CD8-positive, alpha-beta memory T cell (primary cell): ENCODE measurements around the gene RUFY1. TPM values are rescaled to one million over a fixed set of nuclear protein-coding genes. Genes with fewer than 3 reads are reported as not detected.

Experiments used
- CTCF ChIA-PET: fragments of 350-600 bp; sonication (Branson Sonifier 250); formaldehyde crosslinking; loops from one replicate; lab custom pipeline; 2021; ENCODE audit warnings: antibody characterized with exemption; lab: Charles Lee
- POLR2A ChIA-PET: fragments of 350-600 bp; sonication (Branson Sonifier 250); formaldehyde crosslinking; loops from one replicate; lab custom pipeline; 2021; ENCODE audit warnings: antibody characterized with exemption; lab: Charles Lee
- DNase-seq, 5 donors: peaks; one replicate each; pipeline versions ENCODE4 v3.0.0 to v3.0.0-alpha.2; 2020 to 2022; ENCODE audit warnings: mixed read lengths in 1 of 5
- H3K27ac ChIP-seq: one replicate; pipeline ENCODE4 v1.7.0; 2013; ENCODE audit warnings: low read depth, mild to moderate bottlenecking, low read length, moderate library complexity
- H3K27me3 ChIP-seq: 2 replicates; pipeline ENCODE4 v1.7.0; 2013; ENCODE audit warnings: low read length, mild to moderate bottlenecking; ENCODE audit not compliant: insufficient read depth, poor library complexity, severe bottlenecking
- H3K36me3 ChIP-seq: 2 replicates; pipeline ENCODE4 v1.7.0; 2013; ENCODE audit warnings: mild to moderate bottlenecking, low read length, moderate library complexity; ENCODE audit not compliant: insufficient read depth
- H3K4me1 ChIP-seq: 2 replicates; pipeline ENCODE4 v1.7.0; 2013; ENCODE audit warnings: mild to moderate bottlenecking, low read length, moderate library complexity; ENCODE audit not compliant: insufficient read depth
- H3K4me3 ChIP-seq: 2 replicates; pipeline ENCODE4 v1.7.0; 2013; ENCODE audit warnings: mild to moderate bottlenecking, low read length
- H3K9me3 ChIP-seq: 2 replicates; pipeline ENCODE4 v1.7.0; 2013; ENCODE audit warnings: mild to moderate bottlenecking, low read length
- H3K27ac Mint-ChIP-seq, 8 donors: one replicate each; pipeline ENCODE4 v1.8.0; 2020 to 2021; ENCODE audit warnings: mixed read lengths in 8 of 8, mild to moderate bottlenecking in 6 of 8, inconsistent platforms in 3 of 8, moderate library complexity in 3 of 8
- H3K27me3 Mint-ChIP-seq, 2 donors: one replicate each; pipeline ENCODE4 v1.8.0; 2020 to 2021; ENCODE audit warnings: mixed read lengths in 2 of 2, mild to moderate bottlenecking in 1 of 2, moderate library complexity in 1 of 2
- H3K36me3 Mint-ChIP-seq, 3 donors: one replicate each; pipeline ENCODE4 v1.8.0; 2020 to 2021; ENCODE audit warnings: mixed read lengths in 3 of 3, inconsistent platforms in 1 of 3, mild to moderate bottlenecking in 1 of 3
- H3K4me1 Mint-ChIP-seq, 3 donors: one replicate each; pipeline ENCODE4 v1.8.0; 2020 to 2021; ENCODE audit warnings: mixed read lengths in 3 of 3, inconsistent platforms in 1 of 3, mild to moderate bottlenecking in 1 of 3
- H3K4me3 Mint-ChIP-seq, 7 donors: one replicate each; pipeline ENCODE4 v1.8.0; 2020 to 2021; ENCODE audit warnings: mixed read lengths in 7 of 7, mild to moderate bottlenecking in 6 of 7, moderate library complexity in 4 of 7, inconsistent platforms in 2 of 7
- H3K9me3 Mint-ChIP-seq, 5 donors: one replicate each; pipeline ENCODE4 v1.8.0; 2020 to 2022; ENCODE audit warnings: mixed read lengths in 5 of 5, mild to moderate bottlenecking in 3 of 5, moderate library complexity in 2 of 5, inconsistent platforms in 1 of 5
- polyA plus RNA-seq: library from polyadenylated mRNA; unstranded; fragments of 300-500 nt; fragmentation: Illumina TruSeq; gene quantifications from one replicate; pipeline ENCODE4 v1.2.3, GENCODE V29; 2021
- total RNA-seq, 2 experiments: library from RNA; stranded (reverse); gene quantifications; one replicate each; pipeline ENCODE4 v1.2.3, GENCODE V29; 2021

RUFY1 gene
- total and polyA plus RNA-seq, 3 experiments from 2014 or later = 32.6 to 41.9 (median 40.4) TPM

GRCh38 chr5:179613460-179614071 is 63.2 kb downstream of the RUFY1 start:
- H3K9me3 Mint-ChIP-seq = no peaks in the 10 kb centered on the region
- no peak for DNase-seq
- POLR2A ChIA-PET = interaction anchor here (1.4 to 4.8 kb wide), 2 partner anchors 9 to 119 kb away, joined by 3 to 51 read pairs; partner anchors contain the start of genes HNRNPH1 and MAML1
- Histone ChIP-seq H3K4me3 (no peak overlapping the region), H3K27me3 (no peaks in the 10 kb centered on the region), H3K9me3 (no peaks in the 10 kb centered on the region), H3K4me1 (peaks cover 31% of the 10 kb centered on the region), H3K27ac (no peak overlapping the region), H3K36me3 (peaks cover 86% of the 10 kb centered on the region)
- H3K27me3 Mint-ChIP-seq = peaks cover 0 to 1% of the 10 kb centered on the region in 2 donors
- CTCF ChIA-PET = interaction anchor here (1.0 to 4.3 kb wide), 2 partner anchors 9 to 65 kb away, joined by 4 to 27 read pairs; partner anchors contain the start of gene HNRNPH1
- peak overlapping the region in 2 of 7 donors; percentile 2 to 7 for H3K4me3 Mint-ChIP-seq
- peaks cover 57 to 81% (median 80%) of the 10 kb centered on the region in 3 donors for H3K4me1 Mint-ChIP-seq
- peaks cover 49 to 94% (median 55%) of the 10 kb centered on the region in 3 donors for H3K36me3 Mint-ChIP-seq
- peak overlapping the region in 5 of 8 donors; percentile 18 to 87 (median 59) for H3K27ac Mint-ChIP-seq

- POLR2A ChIA-PET = interaction anchor here (0.6 to 4.8 kb wide), 2 partner anchors 8 to 135 kb away, joined by 3 to 51 read pairs; partner anchors contain the start of gene HNRNPH1
- peaks cover 41% of the 10 kb centered on the region for H3K4me1 ChIP-seq
- CTCF ChIA-PET = interaction anchor here (4.3 kb wide), 1 partner anchor 8 kb away, joined by 27 read pairs; the partner anchor contains the start of gene HNRNPH1
- DNase-seq = no peak
- no peak overlapping the region for H3K4me3 ChIP-seq
- H3K36me3 ChIP-seq = peaks cover 88% of the 10 kb centered on the region
- Mint-ChIP-seq H3K9me3 (no peaks in the 10 kb centered on the region), H3K4me3 (no peak overlapping the region), H3K4me1 (peaks cover 63 to 84% (median 84%) of the 10 kb centered on the region in 3 donors), H3K27ac (peak overlapping the region in 6 of 8 donors; percentile 2 to 87 (median 48)), H3K36me3 (peaks cover 52 to 95% (median 55%) of the 10 kb centered on the region in 3 donors), H3K27me3 (peaks cover 0 to 1% of the 10 kb centered on the region in 2 donors)
- H3K27me3 ChIP-seq = no peaks in the 10 kb centered on the region
- H3K9me3 ChIP-seq = no peaks in the 10 kb centered on the region
- no peak overlapping the region for H3K27ac ChIP-seq
These were observed 64.4 kb downstream of the RUFY1 start for GRCh38 chr5:179614745-179615144.

GRCh38 chr5:179615203-179615602 is 64.8 kb downstream of the RUFY1 start:
- POLR2A ChIA-PET = interaction anchor here (4.8 kb wide), 1 partner anchor 7 kb away, joined by 51 read pairs; the partner anchor contains the start of gene HNRNPH1
- H3K9me3 Mint-ChIP-seq = no peaks in the 10 kb centered on the region
- Histone ChIP-seq H3K4me1 (peaks cover 44% of the 10 kb centered on the region), H3K36me3 (peaks cover 88% of the 10 kb centered on the region), H3K9me3 (no peaks in the 10 kb centered on the region), H3K27ac (no peak overlapping the region), H3K4me3 (no peak overlapping the region), H3K27me3 (no peaks in the 10 kb centered on the region)
- CTCF ChIA-PET = interaction anchor here (4.3 kb wide), 1 partner anchor 7 kb away, joined by 27 read pairs; the partner anchor contains the start of gene HNRNPH1
- peak overlapping the region in 2 of 8 donors; percentile 2 to 87 for H3K27ac Mint-ChIP-seq
- H3K36me3 Mint-ChIP-seq = peaks cover 48 to 95% (median 58%) of the 10 kb centered on the region in 3 donors
- peaks cover 66 to 85% (median 84%) of the 10 kb centered on the region in 3 donors for H3K4me1 Mint-ChIP-seq
- no peak overlapping the region for H3K4me3 Mint-ChIP-seq
- peaks cover 0 to 1% of the 10 kb centered on the region in 2 donors for H3K27me3 Mint-ChIP-seq
- DNase-seq = no peak

GRCh38 chr5:179616002-179616594 is 65.7 kb downstream of the RUFY1 start:
- Mint-ChIP-seq H3K36me3 (peaks cover 52 to 95% (median 62%) of the 10 kb centered on the region in 3 donors), H3K9me3 (no peaks in the 10 kb centered on the region), H3K4me1 (peaks cover 69 to 88% (median 84%) of the 10 kb centered on the region in 3 donors), H3K4me3 (peak overlapping the region in 2 of 7 donors; percentile 7 to 54), H3K27ac (peak overlapping the region in 7 of 8 donors; percentile 18 to 76 (median 67)), H3K27me3 (peaks cover 0 to 1% of the 10 kb centered on the region in 2 donors)
- ChIA-PET CTCF (no interaction called here), POLR2A (interaction anchor here (0.6 to 1.5 kb wide), 2 partner anchors 9 to 25 kb away, joined by 3 read pairs; no protein-coding TSS in a partner anchor)
- H3K4me3 ChIP-seq = no peak overlapping the region
- H3K27me3 ChIP-seq = no peaks in the 10 kb centered on the region
- H3K27ac ChIP-seq = no peak overlapping the region
- no peak for DNase-seq
- peaks cover 53% of the 10 kb centered on the region for H3K4me1 ChIP-seq
- H3K9me3 ChIP-seq = no peaks in the 10 kb centered on the region
- H3K36me3 ChIP-seq = peaks cover 88% of the 10 kb centered on the region

- H3K27ac Mint-ChIP-seq = peak overlapping the region; percentile 7 to 83 (median 58)
- peak overlapping the region in 4 of 7 donors; percentile 1 to 45 (median 21) for H3K4me3 Mint-ChIP-seq
- H3K27ac ChIP-seq = no peak overlapping the region
These were observed 67.6 kb downstream of the RUFY1 start for GRCh38 chr5:179617930-179618329.

GRCh38 chr5:179618923-179619554 is 68.7 kb downstream of the RUFY1 start:
- peak overlapping the region; percentile 71 to 90 (median 82) for H3K4me3 Mint-ChIP-seq
- Histone ChIP-seq H3K9me3 (no peaks in the 10 kb centered on the region), H3K4me3 (peak overlapping the region; percentile 27), H3K27me3 (no peaks in the 10 kb centered on the region), H3K27ac (no peak overlapping the region), H3K4me1 (peaks cover 64% of the 10 kb centered on the region), H3K36me3 (peaks cover 71% of the 10 kb centered on the region)
- peak overlapping the region; percentile 76 to 88 (median 85) for H3K27ac Mint-ChIP-seq
- peaks cover 49 to 95% (median 60%) of the 10 kb centered on the region in 3 donors for H3K36me3 Mint-ChIP-seq
- POLR2A ChIA-PET = interaction anchor here (0.6 to 0.9 kb wide), 2 partner anchors 12 to 19 kb away, joined by 4 read pairs; no protein-coding TSS in a partner anchor
- CTCF ChIA-PET = interaction anchor here (1.4 kb wide), 1 partner anchor 11 kb away, joined by 3 read pairs; no protein-coding TSS in a partner anchor
- peaks cover 0 to 4% (median 0%) of the 10 kb centered on the region in 5 donors for H3K9me3 Mint-ChIP-seq
- H3K4me1 Mint-ChIP-seq = peaks cover 70 to 80% (median 78%) of the 10 kb centered on the region in 3 donors
- H3K27me3 Mint-ChIP-seq = peaks cover 0 to 14% of the 10 kb centered on the region in 2 donors
- no peak for DNase-seq

More at GRCh38 chr5:179617930-179618329, 67.6 kb downstream of the RUFY1 start:
- no peak for DNase-seq
- H3K36me3 Mint-ChIP-seq = peaks cover 57 to 95% (median 71%) of the 10 kb centered on the region in 3 donors
- H3K36me3 ChIP-seq = peaks cover 82% of the 10 kb centered on the region
- CTCF ChIA-PET = no interaction called here
- peaks cover 62% of the 10 kb centered on the region for H3K4me1 ChIP-seq
- H3K4me3 ChIP-seq = no peak overlapping the region
- no peaks in the 10 kb centered on the region for H3K27me3 ChIP-seq
- H3K9me3 ChIP-seq = no peaks in the 10 kb centered on the region
- H3K27me3 Mint-ChIP-seq = peaks cover 0 to 8% of the 10 kb centered on the region in 2 donors
- POLR2A ChIA-PET = interaction anchor here (0.6 kb wide), 2 partner anchors 9 to 54 kb away, joined by 3 read pairs; no protein-coding TSS in a partner anchor
- peaks cover 72 to 88% (median 87%) of the 10 kb centered on the region in 3 donors for H3K4me1 Mint-ChIP-seq
- H3K9me3 Mint-ChIP-seq = peaks cover 0 to 3% (median 0%) of the 10 kb centered on the region in 5 donors

GRCh38 chr5:179619776-179620175 is 69.4 kb downstream of the RUFY1 start:
- ChIA-PET CTCF (interaction anchor here (1.2 to 4.3 kb wide), 3 partner anchors 11 to 58 kb away, joined by 3 to 26 read pairs (median 3); no protein-coding TSS in a partner anchor), POLR2A (interaction anchor here (2.2 to 5.3 kb wide), 2 partner anchors 7 to 12 kb away, joined by 7 to 51 read pairs; no protein-coding TSS in a partner anchor)
- Mint-ChIP-seq H3K4me1 (peaks cover 76 to 84% (median 78%) of the 10 kb centered on the region in 3 donors), H3K27me3 (peaks cover 0 to 14% of the 10 kb centered on the region in 2 donors), H3K9me3 (peaks cover 0 to 4% (median 0%) of the 10 kb centered on the region in 5 donors), H3K36me3 (peaks cover 47 to 88% (median 57%) of the 10 kb centered on the region in 3 donors), H3K4me3 (peak overlapping the region; percentile 90 to 99 (median 97)), H3K27ac (peak overlapping the region in 7 of 8 donors; percentile 17 to 100 (median 97))
- DNase-seq = no peak
- Histone ChIP-seq H3K4me3 (peak overlapping the region; percentile 58), H3K36me3 (peaks cover 66% of the 10 kb centered on the region), H3K27ac (peak overlapping the region; percentile 0), H3K27me3 (no peaks in the 10 kb centered on the region), H3K4me1 (peaks cover 71% of the 10 kb centered on the region), H3K9me3 (no peaks in the 10 kb centered on the region)
